ENCODE measurements around the gene TRAK1. TPM values are rescaled to one million over a fixed set of nuclear protein-coding genes. Genes with fewer than 3 reads are reported as not detected.
A peak's percentile ranks its signal among the peaks of the same experiment; 100 is the strongest.

The TRAK1 gene
- total RNA-seq, 1 donor: 52.2 TPM

DNA sequence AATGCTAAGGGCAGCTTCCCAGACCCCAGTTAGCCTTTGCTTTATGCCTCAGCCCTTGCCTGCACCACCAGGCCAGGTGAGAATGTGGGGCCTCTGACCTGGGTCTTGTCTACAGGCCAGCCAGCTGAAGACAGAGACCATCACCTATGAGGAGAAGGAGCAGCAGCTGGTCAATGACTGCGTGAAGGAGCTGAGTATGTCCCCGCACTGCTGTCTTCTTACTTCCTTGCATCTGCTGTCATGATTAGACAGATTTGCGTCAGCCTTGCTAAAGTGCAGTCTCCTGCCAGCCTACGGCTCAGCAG lies 100.2 kb downstream of the TRAK1 start:
- TF ChIP-seq, protein P1, sequence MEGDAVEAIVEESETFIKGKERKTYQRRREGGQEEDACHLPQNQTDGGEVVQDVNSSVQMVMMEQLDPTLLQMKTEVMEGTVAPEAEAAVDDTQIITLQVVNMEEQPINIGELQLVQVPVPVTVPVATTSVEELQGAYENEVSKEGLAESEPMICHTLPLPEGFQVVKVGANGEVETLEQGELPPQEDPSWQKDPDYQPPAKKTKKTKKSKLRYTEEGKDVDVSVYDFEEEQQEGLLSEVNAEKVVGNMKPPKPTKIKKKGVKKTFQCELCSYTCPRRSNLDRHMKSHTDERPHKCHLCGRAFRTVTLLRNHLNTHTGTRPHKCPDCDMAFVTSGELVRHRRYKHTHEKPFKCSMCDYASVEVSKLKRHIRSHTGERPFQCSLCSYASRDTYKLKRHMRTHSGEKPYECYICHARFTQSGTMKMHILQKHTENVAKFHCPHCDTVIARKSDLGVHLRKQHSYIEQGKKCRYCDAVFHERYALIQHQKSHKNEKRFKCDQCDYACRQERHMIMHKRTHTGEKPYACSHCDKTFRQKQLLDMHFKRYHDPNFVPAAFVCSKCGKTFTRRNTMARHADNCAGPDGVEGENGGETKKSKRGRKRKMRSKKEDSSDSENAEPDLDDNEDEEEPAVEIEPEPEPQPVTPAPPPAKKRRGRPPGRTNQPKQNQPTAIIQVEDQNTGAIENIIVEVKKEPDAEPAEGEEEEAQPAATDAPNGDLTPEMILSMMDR (IDR thresholded peaks at IDR 0.05; ENCODE audit: insufficient read depth, low read depth, low read length): no peak
- H3K4me3 ChIP-seq (ENCODE audit: low read depth, low read length): no peak overlapping the region
- DNase-seq (ENCODE audit: low read depth): no peak

DNA sequence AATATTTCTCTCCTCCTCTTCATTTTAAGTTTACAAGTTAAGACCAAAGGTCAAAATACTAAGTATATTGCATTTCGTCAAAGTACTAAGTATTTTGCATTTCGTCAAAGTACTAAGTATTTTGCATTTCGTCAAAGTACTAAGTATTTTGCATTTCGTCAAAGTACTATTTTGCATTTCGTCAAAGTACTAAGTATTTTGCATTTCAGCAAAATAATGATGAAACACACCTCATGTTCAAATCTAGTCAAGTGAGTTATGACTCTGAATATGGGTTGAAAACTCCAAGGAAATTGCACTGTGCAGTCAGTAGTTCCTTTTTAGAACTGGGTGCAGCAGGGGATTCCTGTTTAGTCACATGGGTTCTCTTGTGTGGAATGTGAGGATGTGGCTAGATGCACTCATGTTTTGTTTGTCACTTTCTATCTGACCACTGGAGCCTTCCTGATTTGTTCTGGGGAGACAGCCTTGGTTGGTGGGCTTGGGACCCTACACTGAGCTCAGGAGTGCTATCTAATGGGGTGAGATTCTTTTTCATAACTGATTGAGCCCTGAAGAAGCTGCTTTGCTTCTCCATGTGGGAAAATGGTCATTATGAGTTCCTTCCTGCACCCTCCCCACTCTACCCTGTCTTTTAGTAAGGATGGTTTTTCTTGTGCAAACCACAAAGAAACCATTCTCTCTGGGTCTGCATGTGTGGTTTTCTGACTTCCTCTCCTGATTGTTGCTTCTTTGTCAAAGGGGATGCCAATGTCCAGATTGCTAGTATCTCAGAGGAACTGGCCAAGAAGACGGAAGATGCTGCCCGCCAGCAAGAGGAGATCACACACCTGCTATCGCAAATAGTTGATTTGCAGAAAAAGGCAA lies 101.4 kb downstream of the TRAK1 start:
- TF ChIP-seq, protein P1 (IDR thresholded peaks at IDR 0.05; ENCODE audit: insufficient read depth, low read depth, low read length): no peak
- DNase-seq (ENCODE audit: low read depth): no peak
- no peak overlapping the region for H3K4me3 ChIP-seq (ENCODE audit: low read depth, low read length)

DNA sequence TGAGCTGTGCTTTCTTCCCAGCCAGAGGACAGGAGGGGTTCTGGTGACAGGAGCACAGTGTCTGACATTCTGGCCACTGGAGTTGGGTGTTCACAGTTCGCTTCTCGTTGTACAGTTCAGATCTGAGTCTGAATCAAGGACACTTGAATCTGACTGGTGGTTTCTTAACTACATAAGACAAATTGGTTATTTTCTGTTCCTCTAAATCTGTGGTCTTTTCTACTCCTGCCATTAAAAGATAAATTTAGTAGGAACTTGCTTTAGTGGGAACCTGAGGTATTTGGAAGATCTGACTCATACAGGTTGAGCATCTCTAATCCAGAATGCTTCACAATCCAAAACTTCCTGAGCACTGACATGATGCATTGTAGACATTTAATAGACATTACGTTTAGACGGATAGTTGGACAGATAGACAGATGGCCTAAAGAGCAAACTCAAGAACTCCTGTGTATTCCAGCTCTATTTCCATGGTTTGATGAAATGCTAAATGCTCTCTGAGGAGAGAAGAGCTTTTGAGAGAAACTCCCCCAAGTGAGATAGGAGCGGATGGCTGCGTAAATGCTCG lies 103.9 kb downstream of the TRAK1 start:
- TF ChIP-seq, protein P1 (IDR thresholded peaks at IDR 0.05; ENCODE audit: insufficient read depth, low read depth, low read length): no peak
- no peak overlapping the region for H3K4me3 ChIP-seq (ENCODE audit: low read depth, low read length)
- no peak for DNase-seq (ENCODE audit: low read depth)

DNA sequence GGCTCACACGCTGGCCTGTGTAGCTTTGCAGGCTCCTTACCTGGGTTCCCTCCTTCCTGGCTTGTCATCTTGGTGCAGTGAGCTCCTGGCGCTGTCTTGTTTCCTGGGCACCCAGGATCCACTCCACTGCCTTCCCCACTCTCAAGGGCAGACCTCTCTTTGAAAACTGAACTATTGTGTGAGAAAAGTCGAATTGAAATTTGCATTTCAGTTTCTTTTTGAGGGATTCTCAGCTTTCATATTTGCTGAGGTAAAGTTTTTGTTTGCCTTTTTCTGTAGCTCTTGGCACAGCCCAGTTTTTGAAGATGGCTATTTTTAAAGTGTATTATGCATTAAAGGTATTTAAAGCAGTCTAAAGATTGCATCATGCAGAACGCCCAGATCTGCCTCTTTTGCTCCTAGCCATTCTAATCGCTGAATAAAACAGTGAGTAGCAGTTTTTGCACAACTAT lies 104.7 kb downstream of the TRAK1 start:
- TF ChIP-seq, protein P1 (IDR thresholded peaks at IDR 0.05; ENCODE audit: insufficient read depth, low read depth, low read length): no peak
- peak; percentile 21 for DNase-seq (ENCODE audit: low read depth)
- no peak overlapping the region for H3K4me3 ChIP-seq (ENCODE audit: low read depth, low read length)

DNA sequence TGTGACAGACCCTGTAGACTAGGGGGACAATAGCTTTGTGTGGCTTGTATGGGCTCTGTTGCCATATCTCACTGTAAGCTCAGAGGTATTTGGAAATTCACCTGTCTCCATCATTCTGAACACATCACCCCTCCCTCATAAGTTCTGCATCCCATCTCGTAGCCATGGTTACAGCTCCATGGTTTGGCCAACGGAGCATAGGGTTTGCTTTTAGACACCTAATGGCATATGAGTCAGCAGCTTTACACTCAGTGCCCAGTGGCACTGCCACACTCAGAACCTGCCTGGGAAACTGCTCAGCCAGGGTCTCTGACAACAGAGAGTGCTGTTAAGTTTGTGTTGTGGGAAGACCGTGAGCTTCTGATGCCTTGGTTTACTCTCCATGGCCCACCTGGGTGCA lies 107.6 kb downstream of the TRAK1 start:
- TF ChIP-seq, protein P1 (IDR thresholded peaks at IDR 0.05; ENCODE audit: insufficient read depth, low read depth, low read length): no peak
- H3K4me3 ChIP-seq (ENCODE audit: low read depth, low read length): no peak overlapping the region
- DNase-seq (ENCODE audit: low read depth): no peak

DNA sequence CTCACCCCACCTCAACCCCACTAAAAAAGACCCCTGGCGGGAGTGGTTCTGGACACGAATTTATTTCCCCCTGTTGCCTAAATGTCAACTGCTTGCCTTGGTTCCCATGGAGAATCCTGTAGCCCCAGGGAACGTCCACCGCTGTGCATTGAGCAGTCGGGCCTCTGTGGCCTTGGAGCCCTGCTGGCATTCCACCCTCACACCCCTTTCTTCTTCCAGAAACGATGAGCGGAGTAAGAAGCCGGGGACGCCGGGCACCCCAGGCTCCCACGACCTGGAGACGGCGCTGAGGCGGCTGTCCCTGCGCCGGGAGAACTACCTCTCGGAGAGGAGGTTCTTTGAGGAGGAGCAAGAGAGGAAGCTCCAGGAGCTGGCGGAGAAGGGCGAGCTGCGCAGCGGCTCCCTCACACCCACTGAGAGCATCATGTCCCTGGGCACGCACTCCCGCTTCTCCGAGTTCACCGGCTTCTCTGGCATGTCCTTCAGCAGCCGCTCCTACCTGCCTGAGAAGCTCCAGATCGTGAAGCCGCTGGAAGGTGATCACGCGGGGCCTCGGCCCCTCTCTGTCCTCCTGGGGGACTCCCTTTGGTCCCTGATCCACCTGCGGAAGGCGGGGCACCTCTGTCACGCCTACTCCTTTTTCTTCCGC lies 111.2 kb downstream of the TRAK1 start:
- TF ChIP-seq, protein P1 (IDR thresholded peaks at IDR 0.05; ENCODE audit: insufficient read depth, low read depth, low read length): no peak
- no peak overlapping the region for H3K4me3 ChIP-seq (ENCODE audit: low read depth, low read length)
- DNase-seq (ENCODE audit: low read depth): no peak
